NB4 (cell line): ENCODE measurements around the gene TMEM44.

Experiments
- POLR2A ChIP-seq: IDR thresholded peaks from 2 replicates; pipeline ENCODE4 v1.6.1; 2011; ENCODE audit warnings: mild to moderate bottlenecking; ENCODE audit not compliant: insufficient read length; ENCODE audit errors: extremely low read depth
- TF ChIP-seq, protein P1 (sequence below): IDR thresholded peaks from one replicate; pipeline ENCODE4 v1.5.1; 2012; ENCODE audit warnings: low read depth, low read length
- TF ChIP-seq, protein P2 (sequence below): IDR thresholded peaks from 2 replicates; pipeline ENCODE4 v1.6.1; 2011; ENCODE audit warnings: low read depth, low read length

DNA sequence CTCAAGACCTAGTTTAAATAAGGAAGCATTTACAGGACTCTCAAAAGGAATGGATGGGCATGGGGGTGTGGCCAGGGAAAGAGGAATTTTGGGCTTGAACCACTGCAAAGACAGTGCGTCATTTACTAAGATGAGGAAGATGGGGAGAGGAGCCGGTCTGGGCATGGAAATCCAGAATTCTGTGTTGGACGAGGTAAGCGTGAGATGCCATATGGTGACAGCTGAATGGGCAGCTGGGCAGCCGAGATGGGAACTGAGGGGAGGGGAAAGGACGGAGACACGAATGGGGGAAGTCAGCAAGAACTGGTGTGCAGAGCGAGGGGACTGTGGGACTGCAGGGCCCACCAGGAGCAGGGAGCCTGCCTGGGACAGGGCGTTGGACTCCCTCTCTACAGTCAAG is 24.2 kb downstream of the TMEM44 start:
- TF ChIP-seq POLR2A, result no peak
- TF ChIP-seq, protein P1, sequence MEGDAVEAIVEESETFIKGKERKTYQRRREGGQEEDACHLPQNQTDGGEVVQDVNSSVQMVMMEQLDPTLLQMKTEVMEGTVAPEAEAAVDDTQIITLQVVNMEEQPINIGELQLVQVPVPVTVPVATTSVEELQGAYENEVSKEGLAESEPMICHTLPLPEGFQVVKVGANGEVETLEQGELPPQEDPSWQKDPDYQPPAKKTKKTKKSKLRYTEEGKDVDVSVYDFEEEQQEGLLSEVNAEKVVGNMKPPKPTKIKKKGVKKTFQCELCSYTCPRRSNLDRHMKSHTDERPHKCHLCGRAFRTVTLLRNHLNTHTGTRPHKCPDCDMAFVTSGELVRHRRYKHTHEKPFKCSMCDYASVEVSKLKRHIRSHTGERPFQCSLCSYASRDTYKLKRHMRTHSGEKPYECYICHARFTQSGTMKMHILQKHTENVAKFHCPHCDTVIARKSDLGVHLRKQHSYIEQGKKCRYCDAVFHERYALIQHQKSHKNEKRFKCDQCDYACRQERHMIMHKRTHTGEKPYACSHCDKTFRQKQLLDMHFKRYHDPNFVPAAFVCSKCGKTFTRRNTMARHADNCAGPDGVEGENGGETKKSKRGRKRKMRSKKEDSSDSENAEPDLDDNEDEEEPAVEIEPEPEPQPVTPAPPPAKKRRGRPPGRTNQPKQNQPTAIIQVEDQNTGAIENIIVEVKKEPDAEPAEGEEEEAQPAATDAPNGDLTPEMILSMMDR, result no peak
- TF ChIP-seq, protein P2, sequence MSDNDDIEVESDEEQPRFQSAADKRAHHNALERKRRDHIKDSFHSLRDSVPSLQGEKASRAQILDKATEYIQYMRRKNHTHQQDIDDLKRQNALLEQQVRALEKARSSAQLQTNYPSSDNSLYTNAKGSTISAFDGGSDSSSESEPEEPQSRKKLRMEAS, result no peak
